NCI-H1694 (cell line): ENCODE results near the gene CENPP.

Experiments
- DNase-seq: peaks from one replicate; lab custom pipeline; 2025; lab: John Stamatoyannopoulos, UW

Gene CENPP

DNA sequence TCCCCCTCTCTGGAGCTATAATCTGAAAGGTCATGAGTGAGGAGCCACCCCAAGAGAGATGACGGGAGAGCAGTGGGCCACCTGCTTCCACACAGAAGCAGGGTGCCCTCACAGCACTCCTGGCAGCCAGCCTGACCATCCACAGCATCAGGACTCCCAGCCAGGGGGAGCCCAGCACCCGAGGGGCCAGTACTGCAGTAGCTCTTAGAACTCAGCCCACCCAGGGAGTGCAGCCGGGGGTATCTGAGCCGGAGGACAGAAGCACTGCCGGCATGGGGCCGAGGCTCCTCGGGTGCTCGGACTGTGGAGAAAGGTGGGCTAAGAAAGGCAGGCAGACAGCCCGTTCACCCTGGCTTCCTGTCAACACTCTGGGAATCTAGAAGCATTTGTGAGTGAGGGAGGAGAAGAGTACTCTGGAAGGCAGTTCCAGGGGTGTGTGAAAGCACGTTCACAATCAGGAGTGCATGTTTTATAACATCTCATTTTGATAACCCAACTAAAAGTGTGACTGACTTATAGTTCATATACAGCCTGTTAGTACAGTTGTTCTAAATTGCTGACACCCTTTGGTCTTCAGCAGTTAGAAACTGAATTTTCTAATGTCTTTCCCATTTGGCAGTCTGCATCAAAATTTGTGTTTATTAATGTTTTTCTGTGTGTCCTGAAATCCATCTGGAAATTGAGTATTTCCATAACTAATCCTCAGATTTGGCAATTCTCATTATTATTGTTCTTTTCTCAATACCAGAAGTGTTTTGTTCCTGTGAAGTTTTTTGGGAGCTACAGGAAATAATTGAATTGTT, 182.5 kb downstream of the CENPP start:
- DNase-seq: no peak

DNA sequence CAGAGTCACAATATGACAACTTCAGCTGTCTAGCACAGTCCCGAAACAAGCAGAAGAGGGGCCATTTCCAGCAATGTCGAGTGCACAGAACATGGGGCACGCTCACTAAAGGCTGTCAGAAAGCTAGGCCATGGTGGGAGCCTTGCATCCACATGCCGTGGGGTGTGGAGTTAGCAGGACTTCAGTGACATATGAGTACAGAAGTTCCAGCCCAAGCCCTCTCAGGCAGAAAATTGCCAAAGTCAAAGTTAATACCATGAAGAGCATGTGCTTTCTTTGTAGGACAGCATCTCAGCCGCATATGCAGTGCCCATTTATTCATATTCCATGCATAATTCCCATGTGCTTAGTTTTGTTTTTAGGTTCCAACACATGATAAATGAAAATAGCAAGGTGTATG, 183.3 kb downstream of the CENPP start:
- no peak for DNase-seq

DNA sequence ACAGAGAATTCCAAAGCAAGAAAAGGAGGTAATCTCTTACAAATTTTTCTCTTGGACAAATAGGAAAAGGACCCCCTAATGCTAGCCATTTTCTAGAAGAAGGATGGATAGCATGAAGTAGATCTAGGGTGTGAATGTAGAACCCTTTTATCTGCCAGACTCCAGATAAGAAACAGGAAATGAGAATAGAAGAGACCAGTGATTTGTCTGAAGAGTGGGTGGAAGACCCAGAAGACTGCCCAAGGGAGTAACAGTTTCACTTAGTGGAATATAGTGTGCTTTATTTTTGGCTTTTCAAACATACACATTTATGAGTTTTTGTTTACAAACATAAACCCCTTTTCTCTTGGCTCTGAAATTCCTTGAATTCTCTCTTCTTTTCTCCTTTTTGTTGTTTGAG, 185.0 kb downstream of the CENPP start:
- DNase-seq: no peak

DNA sequence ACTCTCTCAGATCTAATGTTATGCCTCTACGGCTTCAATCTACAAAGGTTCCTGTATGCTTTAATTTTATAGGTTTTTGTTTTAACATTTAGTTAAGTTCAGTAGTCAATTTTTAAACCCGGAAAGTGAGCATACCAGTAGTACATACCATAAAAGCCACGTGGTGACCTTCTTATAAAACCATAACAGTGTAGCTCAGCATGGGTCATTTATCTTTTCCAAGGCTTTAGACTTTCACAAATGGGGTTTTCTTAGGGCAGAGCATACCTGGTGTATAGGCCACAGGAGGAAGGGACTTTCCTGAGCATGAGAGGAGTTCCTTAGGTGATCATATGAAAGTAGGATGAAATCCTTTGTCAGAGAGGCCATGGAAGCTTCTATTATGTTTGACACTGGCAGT, 186.9 kb downstream of the CENPP start:
- no peak for DNase-seq

DNA sequence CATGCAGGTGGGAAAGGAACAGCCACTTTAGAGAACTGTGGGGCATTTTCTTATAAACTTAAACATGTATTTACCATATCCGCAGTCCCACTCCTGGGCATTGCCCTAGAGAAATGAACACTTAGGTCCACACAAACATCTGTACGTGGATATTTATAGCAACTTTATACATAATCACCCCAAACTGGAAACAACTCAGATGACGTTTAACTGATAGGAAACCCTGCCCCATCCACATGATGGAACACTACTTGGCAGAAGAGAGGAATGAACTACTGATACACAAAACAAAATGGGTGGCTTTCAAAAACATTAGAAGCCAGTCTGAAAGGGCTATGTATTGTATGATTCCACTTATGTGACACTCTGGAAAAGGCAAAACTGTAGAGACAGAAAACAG, 187.6 kb downstream of the CENPP start:
- DNase-seq: no peak

DNA sequence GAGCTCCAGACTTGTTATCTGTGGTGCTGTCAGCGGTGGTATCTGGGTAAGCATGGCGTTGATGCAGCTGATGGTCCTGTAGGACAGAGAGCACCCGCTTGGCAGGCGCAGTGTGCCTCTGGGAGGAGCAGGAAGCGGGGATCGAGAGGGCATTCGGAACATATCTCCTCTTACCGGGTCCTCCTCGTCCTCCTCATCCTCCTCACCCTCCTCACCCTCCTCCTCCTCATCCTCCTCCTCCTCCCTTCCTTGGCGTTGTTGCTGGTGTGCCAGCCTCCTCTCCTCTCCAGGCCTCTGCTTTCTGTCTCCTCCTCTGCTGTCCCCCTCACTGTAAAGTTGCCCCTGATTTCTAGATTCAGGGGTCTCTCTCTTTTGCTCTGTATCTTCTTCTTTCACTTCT, 188.9 kb downstream of the CENPP start:
- DNase-seq: no peak

DNA sequence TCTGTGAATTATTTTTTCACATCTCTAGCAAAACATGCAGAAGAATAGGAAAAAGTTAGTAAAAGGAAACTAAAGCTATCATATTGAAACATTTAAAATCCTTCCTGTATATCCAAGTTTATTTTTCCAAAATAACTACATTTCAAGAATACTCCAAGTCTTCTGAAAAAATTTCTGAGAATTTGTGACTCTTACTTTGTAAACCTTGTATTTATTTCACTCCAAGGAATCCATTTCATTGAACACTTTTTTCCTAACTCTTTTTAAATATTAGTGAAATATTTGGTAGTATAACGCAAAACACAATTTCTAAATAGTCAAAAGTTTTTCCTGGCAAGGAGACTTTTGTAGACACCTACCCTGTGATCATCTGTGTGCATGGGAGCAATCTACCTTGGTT, 190.8 kb downstream of the CENPP start:
- no peak for DNase-seq

DNA sequence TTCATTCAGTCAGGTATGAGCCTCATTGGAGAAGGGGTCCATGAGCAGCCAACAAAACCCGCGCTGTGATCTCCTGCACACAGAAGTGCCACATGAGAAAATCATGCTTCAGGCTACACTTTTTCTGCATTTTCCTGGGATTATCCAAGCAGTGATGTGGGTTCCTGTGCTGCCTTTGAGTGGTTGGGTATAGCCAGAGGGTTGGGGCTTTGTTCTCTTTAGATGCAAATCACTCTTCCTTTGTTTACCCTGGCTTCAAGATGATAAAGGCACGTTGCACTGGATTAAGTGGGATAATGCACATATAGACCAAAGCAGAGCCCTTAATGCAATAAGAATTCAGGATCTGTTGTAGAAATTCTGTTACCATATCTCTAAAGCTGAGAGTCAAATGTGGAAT, 191.3 kb downstream of the CENPP start:
- DNase-seq: no peak

DNA sequence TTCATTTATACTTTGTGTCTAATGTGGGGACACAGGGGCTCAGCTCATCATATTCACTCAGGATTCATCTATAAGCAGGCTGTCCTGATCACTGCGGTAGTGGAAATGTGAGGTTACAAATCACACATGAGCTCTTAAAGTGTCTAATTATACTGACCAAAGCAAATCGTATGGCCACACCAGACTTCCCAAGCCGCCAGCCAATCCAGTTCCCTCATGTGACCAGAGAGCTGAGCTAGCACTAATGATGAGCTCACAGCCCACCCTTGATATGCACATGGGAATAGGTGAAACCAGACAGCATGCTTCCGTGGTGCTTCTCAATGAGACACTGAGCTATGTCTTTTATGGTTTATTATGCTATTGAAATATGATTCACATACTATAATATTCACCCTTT, 192.4 kb downstream of the CENPP start:
- no peak for DNase-seq

DNA sequence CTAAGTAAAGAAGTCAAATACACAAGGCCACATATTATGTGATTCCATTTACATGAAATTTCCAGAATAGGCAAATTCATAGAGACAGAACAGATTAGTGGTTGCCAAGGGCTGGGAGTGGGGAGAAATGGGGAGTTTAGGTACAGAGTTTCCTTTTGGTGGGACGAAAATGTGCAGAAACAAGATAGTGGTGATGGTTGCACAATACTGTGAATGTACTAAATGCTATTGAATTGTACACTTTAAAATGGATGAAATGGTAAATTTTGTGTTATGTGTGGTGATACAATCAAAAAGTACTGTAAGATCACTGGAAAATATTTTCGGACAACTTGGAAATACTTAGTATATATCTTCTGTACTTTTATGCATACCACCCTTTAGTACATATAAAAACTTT, 195.1 kb downstream of the CENPP start:
- no peak for DNase-seq

DNA sequence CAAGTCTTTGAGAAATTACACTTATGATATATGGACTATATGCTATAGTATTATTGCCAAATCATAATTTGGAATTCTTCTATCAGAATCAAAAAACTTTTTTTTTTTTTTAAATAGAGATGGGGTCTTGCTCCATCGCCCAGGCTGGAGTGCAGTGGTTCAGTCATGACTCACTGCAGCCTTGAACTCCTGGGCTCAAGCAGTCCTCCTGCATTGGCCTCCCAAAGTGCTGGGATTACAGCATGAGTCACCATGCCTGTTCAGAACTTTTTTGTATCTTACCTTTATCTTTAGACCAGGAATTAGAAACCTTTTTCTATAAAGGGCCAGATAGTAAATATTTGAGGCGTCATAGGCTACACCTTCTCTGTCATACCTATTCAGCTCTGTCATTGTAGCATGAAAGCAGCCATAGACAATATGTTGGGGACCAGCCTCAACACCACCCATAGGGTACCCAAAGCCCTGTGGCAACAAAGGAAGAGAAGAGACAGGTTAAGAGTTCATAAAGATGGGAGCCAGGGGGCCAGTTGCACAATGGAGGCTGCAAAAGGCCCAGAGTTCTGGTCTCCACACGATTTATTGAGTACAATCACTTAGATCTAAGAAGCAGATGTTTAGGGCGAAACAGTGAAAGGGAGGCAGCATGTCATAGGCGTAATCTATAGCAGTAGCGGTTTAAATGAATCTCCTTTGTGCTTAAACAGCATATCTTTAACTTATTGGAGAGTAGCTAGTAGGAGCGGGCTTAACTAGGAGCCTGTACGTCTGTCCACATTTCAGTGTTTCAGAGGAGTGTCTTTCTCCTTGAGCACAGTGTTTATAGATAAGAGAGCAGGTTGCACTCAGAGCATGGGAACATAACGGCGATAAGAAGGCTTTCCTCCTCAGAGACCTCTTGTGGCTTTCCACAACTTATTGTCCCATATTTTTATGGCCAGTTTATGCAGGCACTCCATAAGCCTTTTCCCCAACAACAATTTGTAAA, 197.5 kb downstream of the CENPP start:
- DNase-seq: no peak

DNA sequence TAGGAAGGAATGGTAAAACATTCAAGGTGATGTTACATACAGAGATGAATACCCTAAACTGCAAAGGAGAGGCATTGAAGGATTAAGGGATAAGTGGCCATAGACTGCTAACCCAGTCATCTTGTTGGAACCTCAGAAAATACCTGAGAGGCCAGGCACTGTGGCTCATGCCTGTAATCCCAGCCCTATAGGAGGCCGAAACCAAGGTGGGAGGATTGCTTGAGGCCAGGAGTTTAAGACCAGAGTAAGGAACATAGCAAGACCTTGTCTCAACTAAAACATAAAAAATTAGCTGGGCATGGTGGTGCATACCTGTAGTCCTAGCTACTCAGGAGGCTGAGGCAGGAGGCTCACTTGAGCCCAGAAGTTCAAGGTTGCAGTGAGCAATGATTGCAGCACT, 199.1 kb downstream of the CENPP start:
- DNase-seq: no peak

DNA sequence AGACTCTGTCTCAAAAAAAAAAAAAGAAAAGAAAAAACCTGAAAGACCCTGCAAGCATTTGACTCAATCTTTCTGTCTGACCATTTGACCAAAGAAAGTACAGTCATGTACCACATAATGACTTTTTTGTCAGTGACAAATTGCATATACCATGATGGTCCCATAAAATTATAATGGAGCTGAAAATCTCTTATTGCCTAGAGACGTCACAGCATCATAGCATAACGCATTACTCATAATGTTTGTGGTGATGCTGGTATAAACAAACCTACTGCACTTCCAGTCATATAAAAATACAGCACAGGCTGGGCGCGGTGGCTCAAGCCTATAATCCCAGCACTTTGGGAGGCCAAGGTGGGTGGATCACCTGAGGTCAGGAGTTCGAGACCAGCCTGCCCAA, 199.6 kb downstream of the CENPP start:
- no peak for DNase-seq

DNA sequence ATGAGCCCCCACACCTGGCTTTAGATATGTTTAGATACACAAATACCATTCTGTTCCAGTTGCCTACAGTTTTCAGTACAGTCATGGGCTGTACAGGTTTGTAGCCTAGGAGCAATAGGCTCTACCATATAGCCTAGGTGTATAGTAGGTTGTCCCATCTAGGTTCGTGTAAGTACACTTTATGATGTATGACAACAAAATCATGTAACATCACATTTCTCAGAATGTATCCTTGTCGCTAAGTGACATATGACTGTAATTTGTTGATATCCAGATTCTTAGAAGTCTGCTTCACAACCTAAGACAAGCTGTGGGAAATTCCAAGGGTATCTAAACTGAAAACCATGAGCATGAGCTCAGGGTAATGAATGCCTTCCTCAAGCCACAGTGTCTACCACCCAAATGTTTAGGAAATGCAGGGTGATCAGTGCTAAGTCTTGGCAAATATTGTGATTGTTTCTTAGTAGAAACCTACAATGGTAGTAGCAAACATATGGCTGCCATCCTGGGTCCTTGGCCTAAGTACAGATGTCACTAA, 201.6 kb downstream of the CENPP start:
- no peak for DNase-seq

DNA sequence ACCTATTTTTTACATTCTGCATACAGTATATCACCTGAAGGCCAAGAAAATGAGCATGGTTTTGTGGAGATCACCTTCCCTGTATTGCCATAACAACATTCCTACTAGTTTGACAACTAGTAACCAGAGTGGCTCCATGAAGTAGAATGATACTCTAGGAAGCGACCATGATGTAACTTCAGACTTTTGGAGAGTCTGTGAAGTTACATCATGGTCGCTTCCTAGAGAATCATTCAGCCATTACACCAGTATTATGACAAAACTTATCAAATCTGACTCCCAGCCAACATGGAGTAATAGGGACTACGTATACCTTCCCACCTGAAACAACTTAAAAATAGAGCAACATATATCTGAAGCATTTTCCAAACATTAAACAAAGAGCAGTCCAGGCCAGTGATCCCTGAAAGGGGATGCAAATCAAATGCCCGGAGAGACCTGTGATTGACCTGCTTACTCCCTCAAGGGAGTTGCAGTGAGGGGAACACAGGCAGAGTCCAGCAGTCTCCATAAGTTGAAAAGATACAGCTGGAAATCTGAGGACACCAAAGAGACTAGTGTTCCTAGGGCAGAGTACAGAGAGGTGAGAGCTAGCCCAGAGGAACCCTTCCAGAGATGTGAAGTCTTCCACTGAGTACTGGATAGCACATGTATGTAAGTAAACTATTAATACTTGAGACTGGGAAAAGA, 202.2 kb downstream of the CENPP start:
- no peak for DNase-seq

DNA sequence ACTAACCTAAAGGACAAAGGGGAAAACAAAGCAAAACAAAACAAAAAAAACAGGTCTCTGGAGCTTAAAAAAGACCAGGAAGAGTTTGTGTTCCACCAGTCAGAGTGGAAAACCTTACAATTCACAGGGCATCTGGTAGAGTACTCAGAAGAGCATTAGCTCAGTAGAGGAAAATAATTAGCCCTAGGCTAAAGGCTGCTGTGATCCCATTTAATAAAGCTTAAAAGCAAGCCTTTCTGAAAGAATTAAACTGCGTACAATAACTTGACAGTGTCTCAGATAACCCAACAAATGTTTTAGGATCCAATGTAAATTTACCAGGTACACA, 202.7 kb downstream of the CENPP start:
- no peak for DNase-seq

DNA sequence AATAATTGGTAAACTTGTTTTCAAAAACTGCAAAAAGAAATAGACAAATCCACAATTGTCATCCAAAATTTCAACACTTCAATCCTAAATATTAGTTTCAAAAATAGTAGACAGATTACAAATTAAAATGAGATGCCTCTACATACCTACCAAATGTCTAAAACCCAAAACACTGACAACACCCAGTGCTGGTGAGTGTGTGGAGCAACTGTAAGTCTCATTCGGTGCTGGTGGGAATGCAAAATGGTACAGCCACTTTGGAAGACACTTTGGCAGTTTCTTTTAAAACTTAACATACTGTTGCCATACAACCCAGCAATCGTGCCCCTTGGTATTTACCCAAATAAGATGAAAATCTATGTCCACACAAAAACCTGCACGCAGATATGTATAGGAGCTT, 203.4 kb downstream of the CENPP start:
- DNase-seq: no peak

DNA sequence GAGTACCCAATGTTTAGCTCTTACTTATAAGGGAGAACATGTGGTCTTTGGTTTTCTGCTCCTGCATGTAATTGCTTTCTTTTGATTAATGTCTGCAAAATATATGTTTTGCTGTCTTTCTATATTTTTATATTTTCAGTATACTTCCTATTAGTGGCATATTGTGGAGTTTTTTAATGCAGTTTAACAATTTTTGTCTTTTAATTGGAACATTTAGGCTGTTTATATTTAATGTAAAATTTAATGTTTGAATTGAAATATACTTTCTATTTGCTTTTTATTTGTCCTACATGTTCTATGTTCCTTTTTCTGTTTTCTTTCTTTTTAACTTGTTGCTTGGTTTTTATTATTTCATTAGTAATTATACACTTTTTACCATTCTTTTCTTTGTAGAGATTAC, 205.1 kb downstream of the CENPP start:
- DNase-seq: no peak

DNA sequence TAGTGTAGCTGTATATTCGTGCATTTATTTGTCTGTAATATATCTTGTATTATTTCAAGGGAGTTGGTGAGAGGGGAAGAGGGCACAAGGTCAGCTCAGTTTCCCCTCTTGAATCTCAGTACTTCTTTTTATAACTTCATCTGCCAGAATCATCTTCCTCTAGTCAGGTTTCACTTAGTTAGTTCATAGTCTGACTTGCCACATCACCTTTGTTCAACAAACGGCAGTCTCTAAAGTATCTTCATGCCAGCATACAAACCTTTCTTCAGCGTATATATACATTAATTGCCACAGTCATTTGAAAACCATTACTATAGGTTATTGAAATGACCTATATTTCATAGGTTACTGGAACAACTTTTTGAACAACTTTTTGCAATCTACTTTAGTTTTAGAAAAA, 208.5 kb downstream of the CENPP start:
- DNase-seq: no peak

DNA sequence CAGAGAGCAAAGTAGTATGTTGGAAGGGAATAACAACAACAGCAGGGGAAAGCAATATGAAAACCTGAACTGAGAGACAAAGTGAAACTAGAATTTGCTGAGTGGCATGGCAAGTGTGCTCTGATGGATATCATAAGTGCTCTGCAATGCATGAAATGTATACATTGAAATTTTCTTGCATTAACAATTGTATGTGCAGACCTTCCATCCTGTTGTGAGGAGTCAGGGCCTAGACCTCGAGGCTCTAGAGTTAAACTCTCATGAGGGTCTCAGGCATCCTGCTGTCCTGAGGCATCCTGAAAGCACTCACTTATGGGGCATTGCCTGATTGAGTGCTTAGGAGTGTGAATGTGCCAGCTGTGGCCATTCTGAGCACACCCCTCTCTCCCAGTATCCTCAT, 208.9 kb downstream of the CENPP start:
- no peak for DNase-seq

DNA sequence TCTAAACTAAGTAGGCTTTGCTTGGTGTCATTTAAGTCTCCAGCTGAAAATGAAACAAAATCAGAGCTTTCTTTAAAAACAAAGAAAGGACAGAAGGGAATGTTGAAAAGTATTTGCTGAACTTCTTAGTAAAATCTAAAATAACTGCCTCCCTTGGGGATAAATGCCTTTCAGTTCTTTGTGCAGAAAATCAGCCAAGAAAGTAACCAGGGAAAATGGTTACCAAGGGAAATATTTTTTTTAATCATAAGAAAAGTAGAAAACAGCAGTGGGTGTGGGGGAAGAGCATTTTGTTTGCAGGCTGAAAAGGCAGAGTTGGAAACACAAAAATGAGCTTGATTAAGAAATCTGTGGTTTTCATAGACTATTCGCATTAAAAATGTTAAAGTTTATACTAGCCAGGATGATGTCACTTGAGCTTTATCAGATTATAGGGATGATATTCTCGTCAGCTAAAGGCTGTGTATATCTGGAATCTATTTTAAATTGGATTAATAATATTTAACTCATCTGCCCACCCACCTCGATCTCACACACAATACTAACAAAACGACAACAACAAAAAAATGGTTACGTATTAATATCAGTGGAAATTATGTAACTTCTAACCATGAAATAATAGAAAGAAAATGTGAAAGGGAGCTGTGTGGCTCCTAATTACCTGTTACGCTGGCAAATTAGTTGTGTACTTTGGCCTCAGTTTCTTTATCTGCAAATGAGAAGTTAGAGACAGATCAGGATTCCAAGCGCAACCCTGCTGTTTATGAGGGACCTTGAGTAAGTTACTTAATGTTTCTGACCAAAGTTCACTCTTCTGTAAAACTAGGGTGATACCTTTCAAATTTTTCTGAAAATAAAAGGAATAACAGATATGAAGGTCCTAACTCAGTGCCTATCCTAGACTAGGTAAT, 210.4 kb downstream of the CENPP start, which contains the start of gene ECM2:
TSS of gene ECM2 (minus strand) at position 51 of the 911 bp plus-strand sequence. CDS start 13,124 bp downstream, outside the sequence.
- DNase-seq: no peak
